Measurements from ENCODE around the gene OR10A4.
A peak's percentile ranks its signal among the peaks of the same experiment; 100 is the strongest.

Gene OR10A4

DNA sequence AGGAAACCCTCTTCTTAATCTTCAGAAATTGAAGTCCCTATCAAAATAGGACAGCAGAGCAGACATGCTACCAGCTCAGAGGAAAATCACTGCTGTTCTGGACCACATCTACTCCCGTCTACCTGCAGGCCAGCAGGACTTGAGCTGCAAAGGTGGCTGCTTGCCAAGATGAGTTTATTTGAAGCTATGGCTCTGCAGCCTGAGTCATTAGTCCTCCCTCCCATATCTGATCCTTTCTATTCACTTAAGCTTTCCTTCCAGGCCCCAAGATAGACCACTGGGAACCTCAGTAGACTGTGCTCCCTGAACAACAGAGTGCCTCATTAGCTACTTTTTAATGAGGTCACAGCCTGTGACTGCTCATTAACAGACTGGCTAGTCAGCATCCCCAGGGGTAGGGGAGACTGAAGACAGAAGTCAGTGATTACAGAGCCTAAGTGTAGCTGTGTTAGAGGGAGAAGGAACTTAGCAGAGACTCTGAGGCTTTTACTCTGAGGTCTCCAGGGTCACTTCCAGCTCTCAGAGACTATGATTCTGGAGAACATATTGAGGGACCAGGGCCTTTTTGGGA is 20.4 kb upstream of the OR10A4 start:
- no peak overlapping the region for H3K27ac ChIP-seq (ENCODE audit: extremely low read depth, low read depth, low read length)
- H3K4me1 ChIP-seq (ENCODE audit: control insufficient read depth, insufficient read depth, low read length), result no peaks in the 10 kb centered on the region
- H3K9me3 ChIP-seq (ENCODE audit: control insufficient read depth, insufficient read depth, low read depth, low read length), result no peaks in the 10 kb centered on the region
- H3K4me3 ChIP-seq (ENCODE audit: low read depth, low read length), result no peak overlapping the region
- 0 out of 2 replicates have a peak, but pooled peaks have one; percentile 17 for TF ChIP-seq ZBTB17 (tag by site-specific recombination; IDR thresholded peaks at IDR 0.05)
- no peak for TF ChIP-seq ZNF777 (tag by site-specific recombination; IDR thresholded peaks at IDR 0.05; ENCODE audit: borderline replicate concordance)
- CTCF ChIA-PET, result interaction anchor here (0.7 kb wide), 1 partner anchor 100 kb away, joined by 3 read pairs; no protein-coding TSS in a partner anchor
- POLR2A ChIA-PET, result no interaction called here
- no peaks in the 10 kb centered on the region for H3K36me3 ChIP-seq (ENCODE audit: control insufficient read depth in 2 of 2, insufficient read depth in 1 of 2, low read length in 2 of 2)

DNA sequence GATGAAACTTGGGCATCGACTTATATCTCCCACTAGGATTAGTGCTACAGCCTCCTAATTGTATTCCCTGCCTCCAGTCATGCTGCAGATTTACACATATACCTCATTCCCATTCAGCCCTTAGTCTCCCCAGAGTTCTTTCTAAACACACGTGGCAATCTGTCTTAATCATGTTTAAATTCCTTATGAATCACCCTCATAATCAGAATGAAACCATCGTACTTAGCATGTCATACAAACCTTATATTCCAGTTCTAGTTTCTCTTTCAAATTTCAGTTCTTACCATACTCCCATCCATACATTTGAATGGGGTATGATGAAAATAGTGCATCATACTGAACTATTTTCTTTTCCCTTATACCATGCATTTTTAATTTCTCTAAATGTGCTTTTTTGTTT is 19.6 kb upstream of the OR10A4 start:
- TF ChIP-seq ZNF629 (tag by site-specific recombination; IDR thresholded peaks at IDR 0.05) (no peak), ZNF335 (tag by site-specific recombination; conservative IDR thresholded peaks at IDR 0.05) (no peak), ZNF600 (tag by site-specific recombination; IDR thresholded peaks at IDR 0.05) (no peak), ZNF76 (tag by site-specific recombination; IDR thresholded peaks at IDR 0.05; ENCODE audit: borderline replicate concordance, low read depth) (no peak), ZNF114 (tag by site-specific recombination; IDR thresholded peaks at IDR 0.05) (no peak), MZF1 (tag by site-specific recombination; IDR thresholded peaks at IDR 0.05; ENCODE audit: borderline replicate concordance) (no peak), GLIS1 (tag by site-specific recombination; IDR thresholded peaks at IDR 0.05) (no peak), SCRT1 (tag by site-specific recombination; IDR thresholded peaks at IDR 0.05; ENCODE audit: borderline replicate concordance) (no peak), ZNF121 (tag by site-specific recombination; IDR thresholded peaks at IDR 0.05) (no peak), ZNF48 (tag by site-specific recombination; IDR thresholded peaks at IDR 0.05) (no peak)
- TF ChIP-seq, protein P1, sequence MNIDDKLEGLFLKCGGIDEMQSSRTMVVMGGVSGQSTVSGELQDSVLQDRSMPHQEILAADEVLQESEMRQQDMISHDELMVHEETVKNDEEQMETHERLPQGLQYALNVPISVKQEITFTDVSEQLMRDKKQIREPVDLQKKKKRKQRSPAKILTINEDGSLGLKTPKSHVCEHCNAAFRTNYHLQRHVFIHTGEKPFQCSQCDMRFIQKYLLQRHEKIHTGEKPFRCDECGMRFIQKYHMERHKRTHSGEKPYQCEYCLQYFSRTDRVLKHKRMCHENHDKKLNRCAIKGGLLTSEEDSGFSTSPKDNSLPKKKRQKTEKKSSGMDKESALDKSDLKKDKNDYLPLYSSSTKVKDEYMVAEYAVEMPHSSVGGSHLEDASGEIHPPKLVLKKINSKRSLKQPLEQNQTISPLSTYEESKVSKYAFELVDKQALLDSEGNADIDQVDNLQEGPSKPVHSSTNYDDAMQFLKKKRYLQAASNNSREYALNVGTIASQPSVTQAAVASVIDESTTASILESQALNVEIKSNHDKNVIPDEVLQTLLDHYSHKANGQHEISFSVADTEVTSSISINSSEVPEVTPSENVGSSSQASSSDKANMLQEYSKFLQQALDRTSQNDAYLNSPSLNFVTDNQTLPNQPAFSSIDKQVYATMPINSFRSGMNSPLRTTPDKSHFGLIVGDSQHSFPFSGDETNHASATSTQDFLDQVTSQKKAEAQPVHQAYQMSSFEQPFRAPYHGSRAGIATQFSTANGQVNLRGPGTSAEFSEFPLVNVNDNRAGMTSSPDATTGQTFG (tag by site-specific recombination; IDR thresholded peaks at IDR 0.05; ENCODE audit: borderline replicate concordance), result no peak

DNA sequence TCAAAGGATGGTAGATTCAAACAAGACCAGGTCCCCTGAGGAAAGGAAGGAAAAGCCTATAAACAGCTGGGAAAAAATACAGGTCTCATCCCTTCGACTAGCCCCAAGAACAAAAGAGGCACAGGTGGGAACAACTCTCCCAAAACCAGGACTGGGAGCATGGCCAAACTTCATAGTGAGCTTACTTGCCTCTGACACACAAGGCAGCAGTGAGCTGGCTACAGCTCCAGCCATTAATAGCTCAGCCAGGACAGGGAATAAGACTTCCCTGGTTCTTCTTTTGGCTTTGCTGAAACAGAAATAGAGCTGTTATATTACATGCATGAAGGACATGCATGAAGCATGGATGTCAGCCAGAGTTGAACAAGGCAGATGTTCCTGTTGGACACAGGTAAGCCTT is 13.5 kb upstream of the OR10A4 start, which contains the start of gene OR10A2:
TSS of gene OR10A2 (plus strand) at position 97 of the 400 bp plus-strand sequence. CDS start 6,698 bp downstream, outside the sequence.
- Histone ChIP-seq H3K27ac (ENCODE audit: extremely low read depth, low read depth, low read length) (no peak within 1 kb of the TSS), H3K4me1 (ENCODE audit: control insufficient read depth, insufficient read depth, low read length) (no peaks in the 10 kb centered on the region), H3K36me3 (ENCODE audit: control insufficient read depth in 2 of 2, insufficient read depth in 1 of 2, low read length in 2 of 2) (no peaks in the 10 kb centered on the region), H3K4me3 (ENCODE audit: low read depth, low read length) (no peak within 1 kb of the TSS), H3K9me3 (ENCODE audit: control insufficient read depth, insufficient read depth, low read depth, low read length) (no peaks in the 10 kb centered on the region)
- CTCF ChIA-PET, result interaction anchor here (0.6 to 2.4 kb wide), 2 partner anchors 50 to 823 kb away, joined by 3 to 12 read pairs; no protein-coding TSS in a partner anchor
- no peak for TF ChIP-seq ZBTB7A (tag by site-specific recombination; IDR thresholded peaks at IDR 0.05; ENCODE audit: low read depth)
- POLR2A ChIA-PET, result interaction anchor here (0.7 kb wide), 1 partner anchor 66 kb away, joined by 10 read pairs; no protein-coding TSS in a partner anchor

More for the DNA sequence above, 19.6 kb upstream of the OR10A4 start:
- H3K4me3 ChIP-seq (ENCODE audit: low read depth, low read length), result no peak overlapping the region
- CTCF ChIA-PET, result no interaction called here
- no peaks in the 10 kb centered on the region for H3K4me1 ChIP-seq (ENCODE audit: control insufficient read depth, insufficient read depth, low read length)
- no peak overlapping the region for H3K27ac ChIP-seq (ENCODE audit: extremely low read depth, low read depth, low read length)
- no peaks in the 10 kb centered on the region for H3K9me3 ChIP-seq (ENCODE audit: control insufficient read depth, insufficient read depth, low read depth, low read length)
- POLR2A ChIA-PET, result no interaction called here
- H3K36me3 ChIP-seq (ENCODE audit: control insufficient read depth in 2 of 2, insufficient read depth in 1 of 2, low read length in 2 of 2), result no peaks in the 10 kb centered on the region

DNA sequence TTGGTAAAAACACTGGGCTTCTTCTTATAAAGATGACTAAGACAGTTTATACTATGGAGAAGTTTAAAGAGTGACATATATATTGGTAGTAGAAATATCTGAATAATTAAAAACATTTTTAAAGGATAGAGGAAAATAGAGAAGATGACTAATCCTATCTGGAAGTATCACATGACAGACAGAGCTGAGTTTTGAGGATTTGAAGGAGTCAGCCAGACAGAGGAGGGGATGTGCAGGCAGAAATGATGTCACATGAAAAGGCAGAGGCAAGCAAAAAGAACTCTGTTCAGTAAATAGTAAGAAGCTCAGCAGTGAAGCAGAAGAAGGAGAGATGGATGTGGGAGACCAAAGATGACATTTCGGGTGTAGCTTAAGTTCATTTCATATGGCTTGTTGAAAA is 12.0 kb upstream of the OR10A4 start:
- CTCF ChIA-PET, result interaction anchor here (2.4 kb wide), 1 partner anchor 52 kb away, joined by 12 read pairs; no protein-coding TSS in a partner anchor
- no peaks in the 10 kb centered on the region for H3K4me1 ChIP-seq (ENCODE audit: control insufficient read depth, insufficient read depth, low read length)
- H3K27ac ChIP-seq (ENCODE audit: extremely low read depth, low read depth, low read length), result no peak overlapping the region
- no peak overlapping the region for H3K4me3 ChIP-seq (ENCODE audit: low read depth, low read length)
- no peaks in the 10 kb centered on the region for H3K9me3 ChIP-seq (ENCODE audit: control insufficient read depth, insufficient read depth, low read depth, low read length)
- no peaks in the 10 kb centered on the region for H3K36me3 ChIP-seq (ENCODE audit: control insufficient read depth in 2 of 2, insufficient read depth in 1 of 2, low read length in 2 of 2)
- POLR2A ChIA-PET, result no interaction called here
- TF ChIP-seq, protein P2, sequence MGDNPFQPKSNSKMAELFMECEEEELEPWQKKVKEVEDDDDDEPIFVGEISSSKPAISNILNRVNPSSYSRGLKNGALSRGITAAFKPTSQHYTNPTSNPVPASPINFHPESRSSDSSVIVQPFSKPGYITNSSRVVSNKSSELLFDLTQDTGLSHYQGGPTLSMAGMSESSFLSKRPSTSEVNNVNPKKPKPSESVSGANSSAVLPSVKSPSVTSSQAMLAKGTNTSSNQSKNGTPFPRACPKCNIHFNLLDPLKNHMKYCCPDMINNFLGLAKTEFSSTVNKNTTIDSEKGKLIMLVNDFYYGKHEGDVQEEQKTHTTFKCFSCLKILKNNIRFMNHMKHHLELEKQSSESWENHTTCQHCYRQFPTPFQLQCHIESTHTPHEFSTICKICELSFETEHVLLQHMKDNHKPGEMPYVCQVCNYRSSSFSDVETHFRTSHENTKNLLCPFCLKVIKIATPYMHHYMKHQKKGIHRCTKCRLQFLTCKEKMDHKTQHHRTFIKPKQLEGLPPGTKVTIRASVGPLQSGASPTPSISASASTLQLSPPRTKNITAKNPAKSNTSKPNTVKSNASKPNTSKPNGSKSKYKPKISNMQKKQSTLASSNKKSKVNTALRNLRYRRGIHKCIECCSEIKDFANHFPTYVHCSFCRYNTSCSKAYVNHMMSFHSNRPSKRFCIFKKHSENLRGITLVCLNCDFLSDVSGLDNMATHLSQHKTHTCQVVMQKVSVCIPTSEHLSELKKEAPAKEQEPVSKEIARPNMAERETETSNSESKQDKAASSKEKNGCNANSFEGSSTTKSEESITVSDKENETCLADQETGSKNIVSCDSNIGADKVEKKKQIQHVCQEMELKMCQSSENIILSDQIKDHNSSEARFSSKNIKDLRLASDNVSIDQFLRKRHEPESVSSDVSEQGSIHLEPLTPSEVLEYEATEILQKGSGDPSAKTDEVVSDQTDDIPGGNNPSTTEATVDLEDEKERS (tag by site-specific recombination; IDR thresholded peaks at IDR 0.05), result no peak
- no peak for TF ChIP-seq ZBTB17 (tag by site-specific recombination; IDR thresholded peaks at IDR 0.05)
- no peak for TF ChIP-seq ZNF24 (tag by site-specific recombination; IDR thresholded peaks at IDR 0.05)
- TF ChIP-seq ZNF561 (tag by site-specific recombination; IDR thresholded peaks at IDR 0.05; ENCODE audit: borderline replicate concordance), result no peak
- TF ChIP-seq ZBTB20 (tag by site-specific recombination; IDR thresholded peaks at IDR 0.05), result no peak
- no peak for TF ChIP-seq ZNF555 (tag by site-specific recombination; conservative IDR thresholded peaks at IDR 0.05)
- no peak for TF ChIP-seq ZNF658 (tag by site-specific recombination; IDR thresholded peaks at IDR 0.05)
- TF ChIP-seq ZNF560 (tag by site-specific recombination; IDR thresholded peaks at IDR 0.05; ENCODE audit: borderline replicate concordance), result no peak
- TF ChIP-seq, protein P3, sequence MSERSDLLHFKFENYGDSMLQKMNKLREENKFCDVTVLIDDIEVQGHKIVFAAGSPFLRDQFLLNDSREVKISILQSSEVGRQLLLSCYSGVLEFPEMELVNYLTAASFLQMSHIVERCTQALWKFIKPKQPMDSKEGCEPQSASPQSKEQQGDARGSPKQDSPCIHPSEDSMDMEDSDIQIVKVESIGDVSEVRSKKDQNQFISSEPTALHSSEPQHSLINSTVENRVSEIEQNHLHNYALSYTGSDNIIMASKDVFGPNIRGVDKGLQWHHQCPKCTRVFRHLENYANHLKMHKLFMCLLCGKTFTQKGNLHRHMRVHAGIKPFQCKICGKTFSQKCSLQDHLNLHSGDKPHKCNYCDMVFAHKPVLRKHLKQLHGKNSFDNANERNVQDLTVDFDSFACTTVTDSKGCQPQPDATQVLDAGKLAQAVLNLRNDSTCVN (tag by site-specific recombination; optimal IDR thresholded peaks at IDR 0.05), result no peak
